A673 (cell line): ENCODE data around the gene SYNE3.

Source experiments
- EZH2 ChIP-seq: fragments of 200-600 bp; sonication (generic); IDR thresholded peaks from 2 replicates; pipeline ENCODE4 v1.6.1; 2017; ENCODE audit warnings: borderline replicate concordance, low read depth, mild to moderate bottlenecking, mixed read lengths, antibody characterized with exemption, low read length; ENCODE audit not compliant: poor library complexity, severe bottlenecking
- TF ChIP-seq, protein P1 (sequence below): fragments of 300-800, 200-600 bp; sonication (generic); conservative IDR thresholded peaks from 2 replicates; pipeline ENCODE4 v1.5.1; 2017; ENCODE audit warnings: low read depth, mild to moderate bottlenecking, antibody characterized with exemption, low read length, moderate library complexity, mixed read lengths

DNA sequence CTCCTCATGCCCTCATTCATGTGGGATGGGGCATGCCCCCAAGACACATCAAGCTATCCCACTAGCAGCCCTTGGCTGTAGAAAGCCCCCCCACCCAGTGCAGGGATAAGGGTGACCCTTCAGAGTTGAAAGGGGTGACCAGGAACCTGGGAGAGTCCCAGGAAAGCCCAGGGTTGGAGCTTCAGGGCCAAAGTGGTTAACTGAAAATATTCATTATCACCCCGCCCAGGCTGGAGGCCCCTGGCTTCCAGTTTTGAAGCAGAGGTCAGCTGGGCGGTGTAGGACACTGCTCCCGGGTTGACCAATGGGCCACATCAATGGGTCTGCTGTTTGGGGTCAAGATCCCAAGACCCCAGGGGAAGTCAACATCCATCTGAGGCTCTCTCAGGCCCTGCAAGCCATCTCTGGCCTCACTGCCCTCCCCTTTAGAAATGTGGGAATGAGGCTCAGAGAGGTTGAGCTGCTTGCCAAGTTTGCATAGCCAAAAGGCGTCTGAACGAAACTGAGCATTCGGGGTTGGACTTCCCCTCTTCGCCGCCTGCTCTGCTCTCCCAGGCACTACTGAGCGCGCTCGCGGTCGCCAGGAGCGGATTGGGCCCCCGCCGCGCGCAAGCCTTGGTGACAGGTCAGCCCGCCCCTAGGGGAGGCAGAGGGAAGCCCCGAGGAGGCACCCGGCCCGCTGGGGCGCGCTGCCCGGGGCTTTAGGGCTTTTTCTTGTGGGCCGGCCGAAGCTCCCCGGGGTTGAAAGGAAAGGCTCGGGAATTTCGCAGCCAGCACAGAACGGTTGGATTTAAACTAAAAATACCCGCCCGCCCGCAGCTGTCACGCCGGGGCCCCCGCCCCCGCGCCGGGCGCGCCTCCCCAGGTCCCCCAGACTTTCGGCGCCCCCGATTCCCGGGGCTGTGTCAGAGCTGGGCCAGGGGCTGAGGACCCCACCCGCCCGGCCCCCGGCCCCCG lies 576 bp downstream of the SYNE3 start:
- TF ChIP-seq, protein P1, sequence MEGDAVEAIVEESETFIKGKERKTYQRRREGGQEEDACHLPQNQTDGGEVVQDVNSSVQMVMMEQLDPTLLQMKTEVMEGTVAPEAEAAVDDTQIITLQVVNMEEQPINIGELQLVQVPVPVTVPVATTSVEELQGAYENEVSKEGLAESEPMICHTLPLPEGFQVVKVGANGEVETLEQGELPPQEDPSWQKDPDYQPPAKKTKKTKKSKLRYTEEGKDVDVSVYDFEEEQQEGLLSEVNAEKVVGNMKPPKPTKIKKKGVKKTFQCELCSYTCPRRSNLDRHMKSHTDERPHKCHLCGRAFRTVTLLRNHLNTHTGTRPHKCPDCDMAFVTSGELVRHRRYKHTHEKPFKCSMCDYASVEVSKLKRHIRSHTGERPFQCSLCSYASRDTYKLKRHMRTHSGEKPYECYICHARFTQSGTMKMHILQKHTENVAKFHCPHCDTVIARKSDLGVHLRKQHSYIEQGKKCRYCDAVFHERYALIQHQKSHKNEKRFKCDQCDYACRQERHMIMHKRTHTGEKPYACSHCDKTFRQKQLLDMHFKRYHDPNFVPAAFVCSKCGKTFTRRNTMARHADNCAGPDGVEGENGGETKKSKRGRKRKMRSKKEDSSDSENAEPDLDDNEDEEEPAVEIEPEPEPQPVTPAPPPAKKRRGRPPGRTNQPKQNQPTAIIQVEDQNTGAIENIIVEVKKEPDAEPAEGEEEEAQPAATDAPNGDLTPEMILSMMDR: peak; percentile 45
- no peak for TF ChIP-seq EZH2
